ENCODE results near the gene GMEB2.

- no peak for TF ChIP-seq POLR2A (IDR thresholded peaks at IDR 0.05)
- no peak for TF ChIP-seq CTCF (IDR thresholded peaks at IDR 0.05)
Observed at GRCh38 chr20:63622096-63622495, 4.8 kb downstream of the GMEB2 start.
